GM12801 (cell line): ENCODE data around the gene TECTB.

Source experiments
- CTCF ChIP-seq: IDR thresholded peaks from one replicate; pipeline ENCODE4 v1.5.1; 2011; ENCODE audit warnings: control low read depth; ENCODE audit not compliant: insufficient read length; ENCODE audit errors: extremely low read depth

TECTB gene

GRCh38 chr10:112283100-112283499 is at the start of gene TECTB:
Gene TECTB, plus strand, starts transcription at chr10:112283400. Its CDS starts 335 bp downstream, at chr10:112283735.
- no peak for TF ChIP-seq CTCF

- no peak for TF ChIP-seq CTCF
Measured at GRCh38 chr10:112235141-112235540, 48.1 kb upstream of the TECTB start.

GRCh38 chr10:112235920-112236319 is 47.3 kb upstream of the TECTB start:
- no peak for TF ChIP-seq CTCF

GRCh38 chr10:112236486-112236885 is 46.7 kb upstream of the TECTB start:
- no peak for TF ChIP-seq CTCF

- no peak for TF ChIP-seq CTCF
Measured at GRCh38 chr10:112239347-112239746, 43.9 kb upstream of the TECTB start.

- TF ChIP-seq CTCF, result no peak
Measured at GRCh38 chr10:112240441-112240840, 42.8 kb upstream of the TECTB start.

GRCh38 chr10:112241651-112242341 is 41.4 kb upstream of the TECTB start:
- TF ChIP-seq CTCF, result no peak
